C4-2B (cell line): ENCODE results near the gene ZNF580.

Experiments used
- ZFX ChIP-seq: fragments of 450-650 bp; IDR thresholded peaks from 2 replicates; pipeline ENCODE4 v1.6.1; 2017
- TF ChIP-seq, protein P1 (sequence below): fragments of 450-650 bp; conservative IDR thresholded peaks from 2 replicates; pipeline ENCODE4 v1.5.1; 2017; ENCODE audit warnings: mild to moderate bottlenecking

DNA sequence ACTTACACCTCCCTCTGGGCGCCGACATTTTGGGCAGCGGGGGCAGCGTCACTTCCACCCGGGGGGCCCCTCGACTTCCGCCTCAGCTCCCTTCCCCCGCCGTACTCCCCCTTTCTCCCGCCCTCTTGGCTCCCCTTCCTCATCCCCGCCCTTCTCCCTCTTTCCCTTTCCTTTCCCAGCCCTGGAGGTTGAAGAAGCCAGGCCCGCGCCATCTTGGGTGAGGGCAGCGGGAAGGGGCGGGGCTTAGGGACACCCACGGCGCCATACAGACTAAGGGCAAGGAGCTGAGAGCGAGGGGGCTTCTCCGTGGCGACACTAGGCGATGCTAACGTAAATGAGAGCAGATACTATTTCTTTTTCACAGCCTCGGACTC, 41.3 kb upstream of the ZNF580 start, which contains the start of gene FIZ1:
- TF ChIP-seq, protein P1, sequence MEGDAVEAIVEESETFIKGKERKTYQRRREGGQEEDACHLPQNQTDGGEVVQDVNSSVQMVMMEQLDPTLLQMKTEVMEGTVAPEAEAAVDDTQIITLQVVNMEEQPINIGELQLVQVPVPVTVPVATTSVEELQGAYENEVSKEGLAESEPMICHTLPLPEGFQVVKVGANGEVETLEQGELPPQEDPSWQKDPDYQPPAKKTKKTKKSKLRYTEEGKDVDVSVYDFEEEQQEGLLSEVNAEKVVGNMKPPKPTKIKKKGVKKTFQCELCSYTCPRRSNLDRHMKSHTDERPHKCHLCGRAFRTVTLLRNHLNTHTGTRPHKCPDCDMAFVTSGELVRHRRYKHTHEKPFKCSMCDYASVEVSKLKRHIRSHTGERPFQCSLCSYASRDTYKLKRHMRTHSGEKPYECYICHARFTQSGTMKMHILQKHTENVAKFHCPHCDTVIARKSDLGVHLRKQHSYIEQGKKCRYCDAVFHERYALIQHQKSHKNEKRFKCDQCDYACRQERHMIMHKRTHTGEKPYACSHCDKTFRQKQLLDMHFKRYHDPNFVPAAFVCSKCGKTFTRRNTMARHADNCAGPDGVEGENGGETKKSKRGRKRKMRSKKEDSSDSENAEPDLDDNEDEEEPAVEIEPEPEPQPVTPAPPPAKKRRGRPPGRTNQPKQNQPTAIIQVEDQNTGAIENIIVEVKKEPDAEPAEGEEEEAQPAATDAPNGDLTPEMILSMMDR = no peak
- TF ChIP-seq ZFX = no peak; the same call in 1 of the 2 replicates
